Thyroid gland (tissue), 4 donors: ENCODE measurements around the gene RSU1.

Experiments
- POLR2A ChIP-seq, 2 donors: fragments of 450-650 bp; IDR thresholded peaks; one replicate each; pipeline ENCODE4 v1.6.1; 2017; ENCODE audit warnings: antibody characterized with exemption in 2 of 2, mild to moderate bottlenecking in 2 of 2, moderate library complexity in 1 of 2
- TF ChIP-seq, protein P1 (sequence below), 6 experiments: fragments of 200-600 bp in 3 of 6; fragments of 450-650 bp in 3 of 6; sonication (generic) in 3 of 6; IDR thresholded peaks; one replicate each; pipeline ENCODE4 v1.5.1; 2016 to 2019; ENCODE audit warnings: antibody characterized with exemption in 6 of 6, mild to moderate bottlenecking in 2 of 6, inconsistent platforms in 1 of 6, moderate library complexity in 1 of 6

DNA sequence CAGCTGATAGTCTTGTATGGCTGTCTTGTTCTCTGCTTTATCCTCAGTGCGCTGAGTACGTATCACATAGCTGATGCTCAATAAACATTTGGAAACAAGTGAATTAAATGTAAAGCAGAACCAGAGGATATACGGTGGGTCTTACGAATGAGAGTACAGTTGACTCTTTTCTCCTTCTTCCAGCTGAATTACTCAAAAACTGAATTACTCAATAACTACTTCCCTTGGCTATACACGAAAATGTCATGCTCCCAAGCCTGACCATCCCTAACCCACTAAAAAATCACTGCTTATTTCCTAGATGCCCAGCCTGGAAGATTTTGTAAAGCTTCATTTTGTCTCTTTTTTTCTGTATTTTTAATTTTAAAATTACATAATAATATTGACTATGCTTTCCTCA is 3.2 kb upstream of the RSU1 start:
- TF ChIP-seq POLR2A (IDR thresholded peaks at IDR 0.05), result no peak
- TF ChIP-seq, protein P1, sequence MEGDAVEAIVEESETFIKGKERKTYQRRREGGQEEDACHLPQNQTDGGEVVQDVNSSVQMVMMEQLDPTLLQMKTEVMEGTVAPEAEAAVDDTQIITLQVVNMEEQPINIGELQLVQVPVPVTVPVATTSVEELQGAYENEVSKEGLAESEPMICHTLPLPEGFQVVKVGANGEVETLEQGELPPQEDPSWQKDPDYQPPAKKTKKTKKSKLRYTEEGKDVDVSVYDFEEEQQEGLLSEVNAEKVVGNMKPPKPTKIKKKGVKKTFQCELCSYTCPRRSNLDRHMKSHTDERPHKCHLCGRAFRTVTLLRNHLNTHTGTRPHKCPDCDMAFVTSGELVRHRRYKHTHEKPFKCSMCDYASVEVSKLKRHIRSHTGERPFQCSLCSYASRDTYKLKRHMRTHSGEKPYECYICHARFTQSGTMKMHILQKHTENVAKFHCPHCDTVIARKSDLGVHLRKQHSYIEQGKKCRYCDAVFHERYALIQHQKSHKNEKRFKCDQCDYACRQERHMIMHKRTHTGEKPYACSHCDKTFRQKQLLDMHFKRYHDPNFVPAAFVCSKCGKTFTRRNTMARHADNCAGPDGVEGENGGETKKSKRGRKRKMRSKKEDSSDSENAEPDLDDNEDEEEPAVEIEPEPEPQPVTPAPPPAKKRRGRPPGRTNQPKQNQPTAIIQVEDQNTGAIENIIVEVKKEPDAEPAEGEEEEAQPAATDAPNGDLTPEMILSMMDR (IDR thresholded peaks at IDR 0.05), result no peak
